Activated gamma-delta T cell (primary cell): Measurements from ENCODE around the gene SLC39A11.

Experiments used
- DNase-seq: peaks from one replicate; lab custom pipeline; 2025; lab: John Stamatoyannopoulos, UW

Gene SLC39A11

DNA sequence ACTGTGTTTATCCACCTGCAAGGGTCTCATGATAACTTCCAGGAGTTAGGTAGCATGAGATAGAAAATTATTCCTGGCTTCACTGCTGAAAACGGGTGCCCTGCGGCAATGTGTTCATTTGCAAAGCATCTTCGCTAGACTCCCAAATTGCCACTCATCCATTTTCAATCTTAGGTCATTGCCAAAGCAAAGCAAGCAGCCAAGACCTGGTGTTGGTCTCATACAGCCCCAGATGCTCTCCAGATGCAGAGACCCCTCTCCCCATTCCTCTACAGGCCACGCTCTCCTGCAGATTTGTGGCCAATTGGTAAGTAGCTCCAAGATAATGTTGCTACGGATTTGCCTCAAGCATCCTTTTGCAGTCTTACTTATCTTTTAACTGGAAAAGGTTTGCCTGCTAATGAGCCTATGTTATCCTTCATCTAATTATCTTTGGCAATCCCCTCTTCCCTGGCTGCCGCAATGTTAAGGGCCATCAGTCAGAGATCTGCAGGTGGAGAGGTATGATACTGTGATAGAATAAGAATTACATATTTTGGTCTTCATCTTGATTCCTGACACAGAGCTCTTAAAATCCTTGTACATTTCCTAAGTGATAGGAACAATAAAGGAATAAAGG lies 222.0 kb downstream of the SLC39A11 start:
- no peak for DNase-seq

GRCh38 chr17:72869630-72870029 lies 222.9 kb downstream of the SLC39A11 start:
- no peak for DNase-seq

GRCh38 chr17:72865954-72866353 lies 226.5 kb downstream of the SLC39A11 start:
- DNase-seq: no peak

- DNase-seq: no peak
Observed at GRCh38 chr17:72863526-72864211, 228.8 kb downstream of the SLC39A11 start.

DNA sequence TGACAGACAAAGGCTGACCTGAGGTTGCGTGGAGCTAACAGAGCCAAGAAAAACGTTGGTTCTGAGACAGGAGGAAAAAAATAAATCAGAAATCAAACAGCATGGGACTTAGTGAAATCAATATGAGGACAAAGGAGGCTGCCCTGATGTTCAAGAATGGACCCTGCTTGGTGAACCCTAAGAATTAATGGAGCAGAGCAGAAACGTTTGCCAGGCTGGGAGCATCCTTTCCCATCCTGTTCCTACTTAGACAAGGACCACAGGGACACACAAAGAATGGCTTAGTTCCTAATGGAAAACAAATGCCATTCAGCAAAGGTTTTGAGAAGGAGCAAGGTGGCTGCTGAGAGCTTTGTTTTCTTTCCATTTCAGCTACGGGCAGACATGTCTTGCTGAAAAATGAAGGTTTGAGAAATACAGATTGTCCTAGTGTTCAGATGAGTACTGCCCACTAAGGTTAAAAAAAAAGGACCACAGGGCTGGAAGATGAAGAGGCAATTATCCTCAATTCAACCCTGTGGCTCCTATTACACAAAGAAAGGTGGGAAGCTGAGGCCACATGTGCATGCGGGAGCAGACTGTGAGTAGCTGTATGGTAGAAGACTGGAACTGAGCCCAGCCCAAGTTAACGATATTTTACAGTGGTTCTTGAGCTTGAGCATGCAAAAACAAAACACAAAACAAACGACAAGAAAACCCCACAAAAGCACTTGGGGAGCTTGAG lies 230.1 kb downstream of the SLC39A11 start:
- no peak for DNase-seq

DNA sequence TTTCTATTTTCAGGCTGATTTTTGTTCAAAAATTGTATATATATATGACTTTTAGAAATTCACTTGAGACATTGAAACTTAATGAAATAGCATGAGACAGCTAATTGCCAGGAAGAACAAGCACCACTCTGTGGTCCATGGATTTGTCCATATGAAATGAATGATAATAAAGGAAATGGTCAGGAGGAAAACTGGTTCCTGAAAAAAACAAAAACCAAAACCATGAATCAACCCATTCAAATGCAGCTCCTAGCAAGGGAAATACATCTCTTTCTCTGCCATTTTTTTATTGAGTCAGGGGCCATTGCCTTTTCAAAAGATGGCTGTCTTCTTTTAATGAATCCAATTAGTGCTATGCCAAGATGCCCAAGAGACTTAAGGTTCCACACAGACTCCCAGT lies 230.7 kb downstream of the SLC39A11 start:
- no peak for DNase-seq

GRCh38 chr17:72860778-72861177 lies 231.7 kb downstream of the SLC39A11 start:
- DNase-seq: no peak

- no peak for DNase-seq
Observed at GRCh38 chr17:72858826-72859495, 233.5 kb downstream of the SLC39A11 start.

GRCh38 chr17:72853440-72854415 lies 238.8 kb downstream of the SLC39A11 start:
- no peak for DNase-seq

DNA sequence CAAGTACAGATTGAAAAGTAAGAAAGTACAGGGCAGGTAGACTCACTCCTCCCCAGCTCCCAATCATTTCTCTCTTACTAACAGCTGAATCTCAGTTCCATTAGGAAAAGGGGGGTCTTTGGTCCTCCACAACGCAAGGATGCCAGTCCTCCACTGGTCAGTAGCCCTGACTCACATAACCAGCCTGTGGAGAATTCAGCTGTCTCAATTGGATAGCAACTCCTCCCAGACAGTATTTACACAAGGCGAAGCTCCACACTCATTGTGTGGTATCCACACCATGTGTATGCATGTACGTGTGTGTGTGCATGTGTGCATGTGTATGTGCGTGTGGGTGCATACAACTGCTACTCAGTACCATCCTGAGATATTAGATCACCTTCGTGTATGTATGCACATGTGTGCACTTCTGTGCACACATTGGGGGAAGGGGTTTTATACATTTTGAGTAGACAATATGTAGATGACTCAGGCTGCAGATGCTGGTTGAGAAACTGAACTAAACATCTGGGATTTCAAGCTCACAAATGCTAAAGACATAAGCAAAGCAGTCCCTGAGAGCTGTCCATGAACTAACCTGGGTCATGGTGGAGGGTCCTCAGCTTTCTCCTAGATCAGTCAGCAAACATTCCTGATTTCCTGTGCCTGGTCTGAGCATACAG lies 240.1 kb downstream of the SLC39A11 start:
- DNase-seq: no peak

GRCh38 chr17:72850410-72851118 lies 241.9 kb downstream of the SLC39A11 start:
- DNase-seq: no peak

DNA sequence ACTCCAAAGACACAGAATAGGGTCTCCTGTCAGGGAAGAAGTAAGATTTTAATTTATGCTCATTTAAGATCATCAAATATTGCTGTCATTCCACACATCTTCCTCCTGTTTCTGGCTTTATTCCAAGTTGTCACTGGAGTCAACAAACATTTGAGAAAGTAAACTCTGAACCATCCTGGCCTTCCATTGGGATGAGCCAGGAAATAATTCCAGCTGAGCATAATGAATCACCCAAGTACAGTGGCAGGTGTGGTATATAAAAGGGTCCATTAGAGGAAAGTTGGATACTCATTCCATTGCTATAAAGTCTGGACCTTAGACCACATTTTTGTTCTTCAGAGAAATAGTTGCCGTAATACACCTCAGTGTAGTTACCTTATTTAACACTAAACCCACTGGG lies 246.1 kb downstream of the SLC39A11 start:
- no peak for DNase-seq

DNA sequence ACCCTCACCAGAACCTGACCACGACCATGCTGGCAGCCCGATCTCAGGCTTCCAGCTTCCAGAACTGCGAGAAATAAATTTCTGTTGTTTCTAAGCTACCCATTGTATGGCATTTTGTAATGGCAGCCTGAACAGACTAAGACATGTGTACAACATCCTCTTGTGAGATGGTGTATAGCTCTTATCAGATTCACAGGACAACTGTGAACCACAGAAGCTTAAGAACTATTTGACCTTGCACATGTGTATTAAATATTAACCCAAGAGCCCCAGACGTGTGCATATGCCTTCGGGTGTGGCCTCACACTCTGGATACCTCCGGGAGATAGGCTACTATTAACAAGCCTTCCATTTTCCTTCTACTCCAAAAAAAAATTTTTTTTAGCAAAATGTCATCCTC lies 248.9 kb downstream of the SLC39A11 start:
- no peak for DNase-seq

DNA sequence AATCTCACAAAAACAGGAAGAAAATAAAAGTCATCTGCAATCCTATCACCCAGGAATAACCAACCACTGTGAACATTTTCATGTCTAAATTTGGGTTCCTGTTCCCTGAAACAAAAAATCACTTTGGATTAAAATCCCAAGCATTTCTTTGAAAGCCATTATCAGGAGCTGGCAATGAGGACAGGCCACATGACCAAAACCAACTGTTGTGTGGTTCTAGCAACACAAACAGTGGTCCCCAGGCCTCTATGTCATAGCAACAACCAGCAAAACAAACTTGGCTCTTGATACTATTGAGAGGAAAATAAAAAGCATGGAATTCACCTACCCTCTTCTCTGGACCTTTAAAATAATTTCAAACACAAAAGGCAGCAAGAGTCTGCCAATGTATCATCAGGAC lies 252.5 kb downstream of the SLC39A11 start:
- no peak for DNase-seq

DNA sequence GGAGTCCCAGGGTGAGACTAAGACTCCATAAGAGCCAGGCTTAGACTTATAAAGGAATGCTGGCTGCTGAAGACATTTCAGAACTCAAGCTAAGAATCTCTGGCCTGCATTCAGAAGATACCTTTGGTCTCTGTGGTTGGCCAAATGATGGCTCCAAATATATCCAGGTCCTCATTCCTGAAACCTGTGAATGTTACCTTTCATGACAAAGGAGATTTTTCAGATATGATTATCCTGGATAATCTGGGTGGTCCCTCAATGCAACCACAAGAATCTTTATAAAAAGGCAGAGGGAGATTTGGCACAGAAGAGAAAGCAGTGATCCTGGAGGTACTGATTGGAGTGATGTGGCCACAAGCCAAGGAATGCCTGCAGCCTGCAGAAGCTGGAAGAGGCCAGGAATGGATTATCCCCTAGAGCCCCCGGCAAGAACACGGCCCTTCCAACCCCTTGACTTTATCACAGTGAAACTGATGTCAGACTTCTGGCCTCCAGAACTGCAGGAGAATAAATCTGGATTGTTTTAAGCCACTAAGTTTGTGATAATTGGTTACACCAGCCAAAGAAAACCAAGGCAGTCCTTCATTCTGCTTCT lies 253.3 kb downstream of the SLC39A11 start:
- DNase-seq: no peak

DNA sequence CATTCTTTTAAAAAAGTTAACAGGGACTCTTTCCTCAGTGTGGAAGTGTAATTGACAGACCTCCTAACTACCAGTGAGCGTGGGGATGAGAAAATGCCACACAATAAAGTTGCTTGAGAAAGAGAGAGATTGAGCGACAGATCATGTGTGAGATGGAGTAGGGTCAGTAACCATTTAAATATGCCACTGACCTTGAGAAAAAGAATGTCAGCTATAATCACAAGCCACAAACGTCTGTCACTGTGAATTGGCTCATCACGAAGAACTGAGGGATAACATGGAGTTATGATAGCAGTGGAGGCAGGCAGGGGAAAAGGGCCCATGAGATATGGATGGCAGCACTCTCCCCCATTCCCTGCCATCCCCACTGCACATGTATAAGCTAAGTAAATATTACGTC lies 253.9 kb downstream of the SLC39A11 start:
- DNase-seq: no peak

GRCh38 chr17:72838068-72838467 lies 254.4 kb downstream of the SLC39A11 start:
- DNase-seq: no peak

- no peak for DNase-seq
Observed at GRCh38 chr17:72837335-72837734, 255.2 kb downstream of the SLC39A11 start.

DNA sequence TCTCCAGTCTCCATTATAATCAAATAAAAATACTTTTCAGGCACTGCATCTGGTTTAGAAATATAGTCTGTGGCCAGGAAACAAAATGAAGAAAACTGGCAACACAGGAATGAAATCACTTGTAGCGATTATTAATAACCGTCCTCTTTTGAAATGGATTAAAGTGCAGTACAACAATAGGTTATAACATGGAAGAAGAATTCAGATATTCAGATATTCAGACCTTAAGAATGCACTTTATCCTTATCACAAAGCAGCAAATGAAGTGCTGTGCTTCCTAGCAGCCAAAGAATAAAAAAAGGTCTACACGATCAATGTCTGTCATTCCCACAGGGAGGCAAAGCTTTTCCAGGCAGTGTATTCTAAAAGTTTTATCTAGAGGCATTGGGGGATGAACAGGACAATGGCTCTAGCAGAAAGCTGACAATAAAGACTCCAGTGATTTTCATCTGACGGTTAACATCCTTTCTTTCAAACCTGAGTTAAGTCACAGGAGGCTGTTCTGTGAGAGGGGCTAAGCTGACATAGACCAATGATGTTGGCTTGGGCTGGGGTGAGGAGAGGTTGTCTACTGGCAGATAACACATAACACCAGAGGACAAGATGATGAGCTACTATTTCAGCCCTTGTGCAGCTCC lies 259.2 kb downstream of the SLC39A11 start:
- DNase-seq: no peak
